GM13977 (cell line): ENCODE results near the gene SLCO4A1.

Experiments used
- DNase-seq: peaks from one replicate; pipeline ENCODE4 v3.0.0; 2012; ENCODE audit warnings: low spot score
- CTCF ChIP-seq: IDR thresholded peaks from 2 replicates; pipeline ENCODE4 v1.5.1; 2012; ENCODE audit warnings: mild to moderate bottlenecking, control low read depth; ENCODE audit not compliant: insufficient read depth; ENCODE audit errors: extremely low read depth, missing control alignments
- in situ Hi-C: fragments of 300-500 bp; cut with MboI; formaldehyde crosslinking; loops from one replicate; pipeline ENCODE4 v1.12.0; 2022; ENCODE audit warnings: low sequenced_read_pairs, low pct_unique_long_range_greater_than_20kb, mixed read lengths, inconsistent platforms; ENCODE audit not compliant: unreplicated experiment

Gene SLCO4A1

GRCh38 chr20:62688083-62688482 lies 45.8 kb downstream of the SLCO4A1 start:
- DNase-seq = no peak
- in situ Hi-C loops = no loop called here

GRCh38 chr20:62688855-62689460 lies 46.7 kb downstream of the SLCO4A1 start:
- TF ChIP-seq CTCF = no peak
- DNase-seq = no peak
- in situ Hi-C loops = no loop called here

More at GRCh38 chr20:62688083-62688482, 45.8 kb downstream of the SLCO4A1 start:
- TF ChIP-seq CTCF = no peak

GRCh38 chr20:62689861-62690260 lies 47.6 kb downstream of the SLCO4A1 start:
- no peak for DNase-seq
- TF ChIP-seq CTCF = no peak
- in situ Hi-C loops = no loop called here

GRCh38 chr20:62690261-62690820 lies 48.0 kb downstream of the SLCO4A1 start:
- no peak for TF ChIP-seq CTCF
- in situ Hi-C loops = no loop called here
- no peak for DNase-seq

GRCh38 chr20:62691487-62691886 lies 49.2 kb downstream of the SLCO4A1 start:
- DNase-seq = no peak
- no peak for TF ChIP-seq CTCF
- in situ Hi-C loops = no loop called here

GRCh38 chr20:62692176-62692575 lies 49.9 kb downstream of the SLCO4A1 start:
- in situ Hi-C loops = no loop called here
- no peak for TF ChIP-seq CTCF
- DNase-seq = no peak
